GM12878 (cell line): ENCODE data around the gene BRI3BP. TPM values are rescaled to one million over a fixed set of nuclear protein-coding genes. Genes with fewer than 3 reads are reported as not detected.

Source experiments
- ATAC-seq: fragments of 200-7000 bp; cut with Tn5 transposase; 3 replicates; pipeline ENCODE4 v1.9.1; 2020; ENCODE audit warnings: mild to moderate bottlenecking, moderate library complexity
- BruUV-seq: library from RNA; stranded (reverse); fragments of 400-500 nt; replicated peaks from 2 replicates; lab custom pipeline; 2021; lab: Mats Ljungman, UMichigan
- CTCF ChIA-PET: fragments of 300-600 bp; sonication (Branson Sonifier 250); formaldehyde crosslinking; extraction: SDS; loops from one replicate; lab custom pipeline; 2021; ENCODE audit warnings: inconsistent platforms; lab: Yijun Ruan, JAX
- POLR2A ChIA-PET: fragments of 350-600 bp; formaldehyde crosslinking; extraction: SDS; loops from one replicate; lab custom pipeline; 2021; ENCODE audit warnings: inconsistent platforms; lab: Charles Lee
- RAD21 ChIA-PET: fragments of 300-600 bp; sonication (Branson Sonifier 250); formaldehyde crosslinking; loops from one replicate; lab custom pipeline; 2023; ENCODE audit warnings: antibody characterized with exemption; ENCODE audit not compliant: unreplicated experiment; lab: Charles Lee
- SMC1A ChIA-PET: fragments of 300-600 bp; sonication (Branson Sonifier 250); formaldehyde crosslinking; loops from one replicate; lab custom pipeline; 2023; ENCODE audit not compliant: unreplicated experiment, uncharacterized antibody; lab: Charles Lee
- DNase-seq: peaks from one replicate; pipeline ENCODE4 v3.0.0-alpha.2; 2011; ENCODE audit warnings: low read depth, low spot score
- FAIRE-seq: peaks from 3 replicates; lab custom pipeline; 2011; peaks lifted over from hg19 to GRCh38; lab: Jason Lieb, UNC
- H2AFZ ChIP-seq: 2 replicates; pipeline ENCODE4 v1.6.0; 2011; ENCODE audit warnings: low read depth, low read length, control low read depth; ENCODE audit not compliant: control insufficient read depth
- H3K27ac ChIP-seq: 2 replicates; pipeline ENCODE4 v1.5.1; 2011; ENCODE audit warnings: control low read depth; ENCODE audit not compliant: control insufficient read depth, insufficient read depth
- H3K27me3 ChIP-seq, 2 experiments: replicated peaks in 1 of 2; 2 replicates each; pipeline versions ENCODE4 v1.6.0 to v1.6.1; 2011; ENCODE audit warnings: low read length in 1 of 2; ENCODE audit not compliant: control insufficient read depth in 2 of 2, insufficient read depth in 2 of 2
- H3K36me3 ChIP-seq, 2 experiments: 2 replicates each; pipeline ENCODE4 v1.5.1; 2011; ENCODE audit warnings: low read length in 1 of 2; ENCODE audit not compliant: control insufficient read depth in 2 of 2, insufficient read depth in 2 of 2
- H3K4me1 ChIP-seq: 2 replicates; pipeline ENCODE4 v1.6.1; 2011; ENCODE audit warnings: mild to moderate bottlenecking, low read length, moderate library complexity, mixed read lengths; ENCODE audit not compliant: control insufficient read depth, insufficient read depth
- H3K4me2 ChIP-seq: 2 replicates; pipeline ENCODE4 v1.6.0; 2011; ENCODE audit warnings: control low read depth; ENCODE audit not compliant: control insufficient read depth, insufficient read depth
- H3K4me3 ChIP-seq: fragments of 200-600 bp; sonication (generic); 2 replicates; pipeline ENCODE4 v1.5.1; 2016
- H3K79me2 ChIP-seq: 2 replicates; pipeline ENCODE4 v1.6.0; 2011; ENCODE audit warnings: low read length; ENCODE audit not compliant: control insufficient read depth, insufficient read depth
- H3K9ac ChIP-seq: 2 replicates; pipeline ENCODE4 v1.8.0; 2011; ENCODE audit warnings: low read length, control low read depth, mixed read lengths; ENCODE audit not compliant: control insufficient read depth, insufficient read depth
- H3K9me3 ChIP-seq: replicated peaks from 3 replicates; pipeline ENCODE4 v1.5.1; 2011; ENCODE audit warnings: mild to moderate bottlenecking, low read length; ENCODE audit not compliant: control insufficient read depth, insufficient read depth
- H4K20me1 ChIP-seq: 2 replicates; pipeline ENCODE4 v1.6.0; 2011; ENCODE audit not compliant: control insufficient read depth, insufficient read depth
- BHLHE40 ChIP-seq, 2 experiments: fragments of 450-650 bp in 1 of 2; IDR thresholded peaks; 2 replicates each; pipeline ENCODE4 v1.6.1; 2011 to 2017; ENCODE audit warnings: low read depth in 2 of 2, borderline replicate concordance in 1 of 2, improper control_type of control experiment in 1 of 2, low read length in 1 of 2, mild to moderate bottlenecking in 1 of 2
- CREM ChIP-seq: IDR thresholded peaks from 2 replicates; pipeline ENCODE4 v1.6.1; 2014; ENCODE audit warnings: antibody characterized with exemption, low read depth
- PAX8 ChIP-seq: fragments of 450-650 bp; IDR thresholded peaks from 2 replicates; pipeline ENCODE4 v1.6.1; 2017; ENCODE audit warnings: mild to moderate bottlenecking, moderate library complexity
- RCOR1 ChIP-seq: conservative IDR thresholded peaks from 2 replicates; pipeline ENCODE4 v1.6.1; 2012; ENCODE audit warnings: low read depth, low read length, improper control_type of control experiment
- ZNF274 ChIP-seq: IDR thresholded peaks from one replicate; pipeline ENCODE4 v1.8.0; 2011; ENCODE audit not compliant: insufficient read length, insufficient read depth
- ZZZ3 ChIP-seq: IDR thresholded peaks from 2 replicates; pipeline ENCODE4 v1.6.1; 2011; ENCODE audit warnings: low read depth; ENCODE audit not compliant: control insufficient read depth, insufficient read length
- WGBS: methylation state at CpG from one replicate; pipeline ENCODE4 v1.1.6; 2016; ENCODE audit warnings: low lambda C conversion rate; ENCODE audit not compliant: insufficient replicate concordance, insufficient coverage; ENCODE audit errors: missing lambda C conversion rate; 5-methylcytosine and 5-hydroxymethylcytosine counted together
- in situ Hi-C: fragments of 300-500 bp; cut with MboI; formaldehyde crosslinking; loops from 9 replicates; pipeline ENCODE4 v1.14.3; 2018; ENCODE audit warnings: mixed read lengths
- intact Hi-C: fragments of 100-400 bp; cut with micrococcal nuclease; formaldehyde crosslinking; loops from one replicate; pipeline ENCODE4 v1.14.2; 2022; ENCODE audit not compliant: unreplicated experiment
- polyA plus RNA-seq, 11 experiments: library from polyadenylated mRNA; depleted of rRNA in 4 of 11; unstranded in 6 of 11; stranded (reverse) in 5 of 11; fragments of >200 nt; fragmentation: Nextera tagmentation in 4 of 11; fragmentation: Illumina TruSeq in 1 of 11; extraction: Ambion mirVana in 4 of 11; extraction: Trizol in 1 of 11; gene quantifications; 1 replicate in 1 of 11; 2 replicates in 10 of 11; pipeline versions ENCODE4 v1.2.1 to v1.2.3, GENCODE V29; 2011 to 2016; ENCODE audit warnings: inconsistent platforms in 2 of 11, missing spikeins in 2 of 11, low read depth in 1 of 11
- total RNA-seq, 4 experiments: library from RNA; depleted of rRNA in 3 of 4; stranded (reverse); fragments of >200 nt in 3 of 4; fragmentation: Illumina TruSeq in 1 of 4; extraction: Trizol in 1 of 4; gene quantifications; 2 replicates each; pipeline versions ENCODE4 v1.2.1 to v1.2.3, GENCODE V29; 2013 to 2021
- TF ChIP-seq, protein P1 (sequence below), 3 experiments: IDR thresholded peaks in 2 of 3; conservative IDR thresholded peaks in 1 of 3; 2 replicates each; pipeline ENCODE4 v1.5.1; 2011; ENCODE audit warnings: low read depth in 3 of 3, low read length in 3 of 3, mild to moderate bottlenecking in 3 of 3, control low read depth in 2 of 3, moderate library complexity in 2 of 3, inconsistent platforms in 1 of 3, mixed read lengths in 1 of 3; ENCODE audit not compliant: control insufficient read depth in 2 of 3, insufficient read depth in 1 of 3; ENCODE audit errors: extremely low read depth in 1 of 3
- TF ChIP-seq, protein P2 (sequence below): fragments of 450-650 bp; IDR thresholded peaks from 2 replicates; pipeline ENCODE4 v1.6.1; 2016; ENCODE audit warnings: mild to moderate bottlenecking

BRI3BP gene
- total and polyA plus RNA-seq, 10 of the 15 experiments (the other 5 are each of a cell fraction or from before 2014, with no cell fraction given): 11.5 to 37.0 (median 28.5) TPM

GRCh38 chr12:125021096-125021495 lies 27.7 kb downstream of the BRI3BP start:
- FAIRE-seq (no peak), ATAC-seq (no peak), DNase-seq (no peak)
- ChIA-PET SMC1A (no interaction called here), CTCF (no interaction called here), POLR2A (no interaction called here), RAD21 (no interaction called here)
- Histone ChIP-seq H4K20me1 (no peaks in the 10 kb centered on the region), H3K27ac (no peak overlapping the region), H3K4me2 (no peak overlapping the region), H3K36me3 (peaks cover 11 to 27% of the 10 kb centered on the region in 2 experiments), H3K4me3 (no peak overlapping the region), H3K79me2 (no peaks in the 10 kb centered on the region), H3K27me3 (no peaks in the 10 kb centered on the region), H3K9me3 (no peaks in the 10 kb centered on the region), H3K4me1 (no peaks in the 10 kb centered on the region), H2AFZ (no peak overlapping the region), H3K9ac (no peak overlapping the region)
- WGBS: 97% methylated on average over 9 of the region's 9 CpGs
- intact Hi-C loops (no loop called here), in situ Hi-C loops (no loop called here)
- TF ChIP-seq CREM (no peak), RCOR1 (no peak), PAX8 (no peak), BHLHE40 (IDR thresholded peaks at IDR 0.05; ENCODE audit: borderline replicate concordance in 1 of 2, low read depth in 2 of 2, low read length in 1 of 2) (no peak), ZNF274 (no peak), ZZZ3 (no peak)
- TF ChIP-seq, protein P1, sequence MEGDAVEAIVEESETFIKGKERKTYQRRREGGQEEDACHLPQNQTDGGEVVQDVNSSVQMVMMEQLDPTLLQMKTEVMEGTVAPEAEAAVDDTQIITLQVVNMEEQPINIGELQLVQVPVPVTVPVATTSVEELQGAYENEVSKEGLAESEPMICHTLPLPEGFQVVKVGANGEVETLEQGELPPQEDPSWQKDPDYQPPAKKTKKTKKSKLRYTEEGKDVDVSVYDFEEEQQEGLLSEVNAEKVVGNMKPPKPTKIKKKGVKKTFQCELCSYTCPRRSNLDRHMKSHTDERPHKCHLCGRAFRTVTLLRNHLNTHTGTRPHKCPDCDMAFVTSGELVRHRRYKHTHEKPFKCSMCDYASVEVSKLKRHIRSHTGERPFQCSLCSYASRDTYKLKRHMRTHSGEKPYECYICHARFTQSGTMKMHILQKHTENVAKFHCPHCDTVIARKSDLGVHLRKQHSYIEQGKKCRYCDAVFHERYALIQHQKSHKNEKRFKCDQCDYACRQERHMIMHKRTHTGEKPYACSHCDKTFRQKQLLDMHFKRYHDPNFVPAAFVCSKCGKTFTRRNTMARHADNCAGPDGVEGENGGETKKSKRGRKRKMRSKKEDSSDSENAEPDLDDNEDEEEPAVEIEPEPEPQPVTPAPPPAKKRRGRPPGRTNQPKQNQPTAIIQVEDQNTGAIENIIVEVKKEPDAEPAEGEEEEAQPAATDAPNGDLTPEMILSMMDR (IDR thresholded peaks at IDR 0.05 in 2 of 3, conservative IDR thresholded peaks at IDR 0.05 in 1 of 3; ENCODE audit: control insufficient read depth in 2 of 3, extremely low read depth in 1 of 3, insufficient read depth in 1 of 3, low read depth in 3 of 3, low read length in 3 of 3): no peak
- TF ChIP-seq, protein P2, sequence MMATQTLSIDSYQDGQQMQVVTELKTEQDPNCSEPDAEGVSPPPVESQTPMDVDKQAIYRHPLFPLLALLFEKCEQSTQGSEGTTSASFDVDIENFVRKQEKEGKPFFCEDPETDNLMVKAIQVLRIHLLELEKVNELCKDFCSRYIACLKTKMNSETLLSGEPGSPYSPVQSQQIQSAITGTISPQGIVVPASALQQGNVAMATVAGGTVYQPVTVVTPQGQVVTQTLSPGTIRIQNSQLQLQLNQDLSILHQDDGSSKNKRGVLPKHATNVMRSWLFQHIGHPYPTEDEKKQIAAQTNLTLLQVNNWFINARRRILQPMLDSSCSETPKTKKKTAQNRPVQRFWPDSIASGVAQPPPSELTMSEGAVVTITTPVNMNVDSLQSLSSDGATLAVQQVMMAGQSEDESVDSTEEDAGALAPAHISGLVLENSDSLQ: no peak
- no TSS peak for BruUV-seq
